OCI-M2 (cell line): ENCODE measurements around the gene IFNA7.
"Not testable (repeated sequence)": the region's sequence is repeated elsewhere in the genome, so short reads cannot be mapped to it uniquely, and the experiment has no call there.

Experiments
- DNase-seq: peaks from one replicate; lab custom pipeline; 2025; ENCODE audit not compliant: unreplicated experiment; lab: John Stamatoyannopoulos, UW

Gene IFNA7

GRCh38 chr9:21202105-21202504 is at the start of gene IFNA7:
TSS of gene IFNA7 (minus strand) at chr9:21202205. CDS start at chr9:21202165, 40 bp downstream.
- not testable (repeated sequence) for DNase-seq

GRCh38 chr9:21251638-21252037 is 49.6 kb upstream of the IFNA7 start:
- DNase-seq: no peak

GRCh38 chr9:21251190-21251589 is 49.2 kb upstream of the IFNA7 start:
- no peak for DNase-seq

- no peak for DNase-seq
These were observed 42.8 kb upstream of the IFNA7 start for GRCh38 chr9:21244836-21245235.

- DNase-seq: no peak
These were observed 37.9 kb upstream of the IFNA7 start, which contains the start of gene IFNA14 for GRCh38 chr9:21239911-21240310. TSS of gene IFNA14 (minus strand) at chr9:21240005. CDS start at chr9:21239935, 70 bp downstream.

- DNase-seq: not testable (repeated sequence)
These were observed 34.3 kb upstream of the IFNA7 start for GRCh38 chr9:21236360-21236714.

- peak; percentile 17 for DNase-seq
These were observed 33.7 kb upstream of the IFNA7 start for GRCh38 chr9:21235468-21236359.

- no peak for DNase-seq
These were observed 32.2 kb upstream of the IFNA7 start for GRCh38 chr9:21234153-21234687.

- DNase-seq: no peak
These were observed 31.3 kb upstream of the IFNA7 start for GRCh38 chr9:21233258-21233657.

GRCh38 chr9:21228122-21228521 is 26.1 kb upstream of the IFNA7 start, which contains the start of gene IFNA17:
TSS of gene IFNA17 (minus strand) at chr9:21228222. CDS start at chr9:21228173, 49 bp downstream.
- no peak for DNase-seq

- DNase-seq: not testable (repeated sequence)
These were observed 15.2 kb upstream of the IFNA7 start, which contains the start of gene IFNA16 for GRCh38 chr9:21217211-21217610. TSS of gene IFNA16 (minus strand) at chr9:21217311. CDS start at chr9:21217305, 6 bp downstream.

- DNase-seq: not testable (repeated sequence)
These were observed 11.7 kb upstream of the IFNA7 start for GRCh38 chr9:21213411-21214326.

GRCh38 chr9:21212160-21212559 is 10.2 kb upstream of the IFNA7 start:
- DNase-seq: not testable (repeated sequence)

GRCh38 chr9:21210782-21211181 is 8.8 kb upstream of the IFNA7 start:
- DNase-seq: not testable (repeated sequence)

GRCh38 chr9:21210311-21210710 is 8.3 kb upstream of the IFNA7 start:
- DNase-seq: no peak

GRCh38 chr9:21207043-21207442 is 5.0 kb upstream of the IFNA7 start, which contains the start of gene IFNA10:
TSS of gene IFNA10 (minus strand) at chr9:21207143. CDS start at chr9:21207097, 46 bp downstream.
- not testable (repeated sequence) for DNase-seq

- no peak for DNase-seq
These were observed 3.2 kb upstream of the IFNA7 start for GRCh38 chr9:21205204-21205603.

- not testable (repeated sequence) for DNase-seq
These were observed 6.9 kb downstream of the IFNA7 start for GRCh38 chr9:21194867-21195776.

- not testable (repeated sequence) for DNase-seq
These were observed 14.5 kb downstream of the IFNA7 start, which contains the start of gene IFNA4 for GRCh38 chr9:21187487-21187886. TSS of gene IFNA4 (minus strand) at chr9:21187587. CDS start at chr9:21187531, 56 bp downstream.
